Vagina (tissue), 2 donors: Measurements from ENCODE around the gene UBE2F. TPM values are rescaled to one million over a fixed set of nuclear protein-coding genes. Genes with fewer than 3 reads are reported as not detected.
A peak's percentile ranks its signal among the peaks of the same experiment; 100 is the strongest.
"Not testable (repeated sequence)": the region's sequence is repeated elsewhere in the genome, so short reads cannot be mapped to it uniquely, and the experiment has no call there.

Source experiments
- DNase-seq, 2 donors: peaks; one replicate each; pipeline ENCODE4 v3.0.0-alpha.2; 2017; ENCODE audit errors: extremely low spot score in 2 of 2
- H3K27ac ChIP-seq: fragments of 200-600 bp; sonication (generic); one replicate; pipeline ENCODE4 v1.5.1; 2019
- H3K27me3 ChIP-seq: fragments of 200-600 bp; sonication (generic); one replicate; pipeline ENCODE4 v1.5.1; 2019
- H3K36me3 ChIP-seq, 2 donors: fragments of 200-600 bp; sonication (generic); one replicate each; pipeline ENCODE4 v1.5.1; 2017 to 2019
- H3K4me1 ChIP-seq: fragments of 200-600 bp; sonication (generic); one replicate; pipeline ENCODE4 v1.5.1; 2019
- H3K4me3 ChIP-seq, 2 donors: fragments of 200-600 bp; sonication (generic); 1 replicate in 1 of 2; 2 replicates in 1 of 2; pipeline ENCODE4 v1.5.1; 2016 to 2019
- H3K9me3 ChIP-seq: fragments of 200-600 bp; sonication (generic); one replicate; pipeline ENCODE4 v1.5.1; 2019
- POLR2A ChIP-seq, 2 donors: fragments of 450-650 bp; IDR thresholded peaks; one replicate each; pipeline ENCODE4 v1.6.1; 2017; ENCODE audit warnings: antibody characterized with exemption in 2 of 2, mild to moderate bottlenecking in 2 of 2, moderate library complexity in 2 of 2
- POLR2AphosphoS5 ChIP-seq, 2 donors: sonication (generic); formaldehyde crosslinking; IDR thresholded peaks; one replicate each; pipeline ENCODE4 v1.9.0; 2017; ENCODE audit warnings: antibody characterized with exemption in 2 of 2, mild to moderate bottlenecking in 2 of 2, low read depth in 1 of 2; ENCODE audit not compliant: insufficient read depth in 1 of 2
- intact Hi-C: fragments of 100-400 bp; cut with DNase I; formaldehyde crosslinking; loops from one replicate; pipeline ENCODE4 v1.15.1; 2023
- total RNA-seq: library from RNA; depleted of rRNA; stranded (reverse); fragments of >200 nt; gene quantifications from one replicate; pipeline ENCODE4 v1.2.3, GENCODE V29; 2016
- TF ChIP-seq, protein P1 (sequence below), 3 experiments: fragments of 450-650 bp in 2 of 3; fragments of 200-600 bp in 1 of 3; sonication (generic) in 1 of 3; IDR thresholded peaks; one replicate each; pipeline ENCODE4 v1.5.1; 2017 to 2019; ENCODE audit warnings: antibody characterized with exemption in 3 of 3, mild to moderate bottlenecking in 2 of 3, moderate library complexity in 2 of 3

UBE2F gene
- total RNA-seq, 1 donor from 2014 or later = 57.0 TPM

DNA sequence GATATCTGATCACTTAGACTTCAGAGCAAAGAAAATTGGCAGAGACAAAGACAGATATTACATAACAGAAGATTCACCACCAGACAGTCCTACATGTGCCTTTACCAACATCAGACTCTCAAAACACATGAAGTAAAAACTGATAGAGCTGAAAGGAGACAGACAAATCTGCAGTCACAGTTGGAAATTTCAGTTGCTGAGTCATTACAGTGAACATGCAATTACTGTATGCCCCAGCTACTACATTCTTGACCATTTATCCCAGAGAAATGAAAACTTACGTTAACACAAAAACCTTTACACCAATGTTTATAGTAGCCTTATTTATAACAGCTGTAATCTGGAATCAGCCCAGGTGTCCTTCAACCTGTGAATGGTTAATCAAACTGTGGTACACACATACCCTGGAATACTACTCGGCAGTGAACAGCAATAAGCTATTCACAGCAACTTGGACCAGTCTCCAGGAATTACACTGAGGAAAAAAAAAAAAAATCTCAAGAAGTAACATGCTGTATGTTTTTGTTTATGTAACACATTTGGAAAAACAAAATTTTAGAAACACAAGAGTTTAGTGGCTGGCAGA is 86.5 kb downstream of the UBE2F start:
- H3K27ac ChIP-seq = no peak overlapping the region
- H3K9me3 ChIP-seq = no peaks in the 10 kb centered on the region
- H3K4me3 ChIP-seq = no peak overlapping the region
- H3K36me3 ChIP-seq = no peaks in the 10 kb centered on the region
- no peaks in the 10 kb centered on the region for H3K27me3 ChIP-seq
- intact Hi-C loops = no loop called here
- no peaks in the 10 kb centered on the region for H3K4me1 ChIP-seq
- TF ChIP-seq, protein P1, sequence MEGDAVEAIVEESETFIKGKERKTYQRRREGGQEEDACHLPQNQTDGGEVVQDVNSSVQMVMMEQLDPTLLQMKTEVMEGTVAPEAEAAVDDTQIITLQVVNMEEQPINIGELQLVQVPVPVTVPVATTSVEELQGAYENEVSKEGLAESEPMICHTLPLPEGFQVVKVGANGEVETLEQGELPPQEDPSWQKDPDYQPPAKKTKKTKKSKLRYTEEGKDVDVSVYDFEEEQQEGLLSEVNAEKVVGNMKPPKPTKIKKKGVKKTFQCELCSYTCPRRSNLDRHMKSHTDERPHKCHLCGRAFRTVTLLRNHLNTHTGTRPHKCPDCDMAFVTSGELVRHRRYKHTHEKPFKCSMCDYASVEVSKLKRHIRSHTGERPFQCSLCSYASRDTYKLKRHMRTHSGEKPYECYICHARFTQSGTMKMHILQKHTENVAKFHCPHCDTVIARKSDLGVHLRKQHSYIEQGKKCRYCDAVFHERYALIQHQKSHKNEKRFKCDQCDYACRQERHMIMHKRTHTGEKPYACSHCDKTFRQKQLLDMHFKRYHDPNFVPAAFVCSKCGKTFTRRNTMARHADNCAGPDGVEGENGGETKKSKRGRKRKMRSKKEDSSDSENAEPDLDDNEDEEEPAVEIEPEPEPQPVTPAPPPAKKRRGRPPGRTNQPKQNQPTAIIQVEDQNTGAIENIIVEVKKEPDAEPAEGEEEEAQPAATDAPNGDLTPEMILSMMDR (IDR thresholded peaks at IDR 0.05) = no peak
- TF ChIP-seq POLR2AphosphoS5 (IDR thresholded peaks at IDR 0.05; ENCODE audit: insufficient read depth in 1 of 2, low read depth in 1 of 2) (no peak), POLR2A (IDR thresholded peaks at IDR 0.05) (no peak)
- no peak for DNase-seq

DNA sequence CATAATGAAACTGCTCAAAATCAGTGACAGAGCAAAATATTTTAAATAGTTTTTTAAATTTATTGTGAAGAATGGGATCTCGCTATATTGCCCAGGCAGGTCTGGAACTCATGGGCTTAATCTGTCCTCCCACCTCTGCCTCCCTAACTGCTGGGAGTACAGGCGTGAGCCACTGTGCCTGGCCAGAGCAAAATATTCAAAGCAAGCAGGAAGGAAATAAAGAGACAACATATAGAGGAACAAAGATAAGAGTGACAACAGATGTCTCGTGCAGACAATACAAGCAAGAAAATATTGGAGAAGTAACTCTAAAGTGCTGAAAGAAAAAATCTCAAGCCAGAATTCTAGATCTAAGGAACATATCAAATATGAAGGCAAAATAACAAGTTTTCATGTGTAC is 89.0 kb downstream of the UBE2F start:
- Histone ChIP-seq H3K4me3 (no peak overlapping the region), H3K4me1 (peaks cover 9% of the 10 kb centered on the region), H3K27me3 (no peaks in the 10 kb centered on the region), H3K36me3 (no peaks in the 10 kb centered on the region), H3K27ac (no peak overlapping the region), H3K9me3 (no peaks in the 10 kb centered on the region)
- TF ChIP-seq POLR2AphosphoS5 (IDR thresholded peaks at IDR 0.05; ENCODE audit: insufficient read depth in 1 of 2, low read depth in 1 of 2) (no peak), POLR2A (IDR thresholded peaks at IDR 0.05) (no peak)
- TF ChIP-seq, protein P1 (IDR thresholded peaks at IDR 0.05) = no peak
- DNase-seq = no peak
- intact Hi-C loops = no loop called here

DNA sequence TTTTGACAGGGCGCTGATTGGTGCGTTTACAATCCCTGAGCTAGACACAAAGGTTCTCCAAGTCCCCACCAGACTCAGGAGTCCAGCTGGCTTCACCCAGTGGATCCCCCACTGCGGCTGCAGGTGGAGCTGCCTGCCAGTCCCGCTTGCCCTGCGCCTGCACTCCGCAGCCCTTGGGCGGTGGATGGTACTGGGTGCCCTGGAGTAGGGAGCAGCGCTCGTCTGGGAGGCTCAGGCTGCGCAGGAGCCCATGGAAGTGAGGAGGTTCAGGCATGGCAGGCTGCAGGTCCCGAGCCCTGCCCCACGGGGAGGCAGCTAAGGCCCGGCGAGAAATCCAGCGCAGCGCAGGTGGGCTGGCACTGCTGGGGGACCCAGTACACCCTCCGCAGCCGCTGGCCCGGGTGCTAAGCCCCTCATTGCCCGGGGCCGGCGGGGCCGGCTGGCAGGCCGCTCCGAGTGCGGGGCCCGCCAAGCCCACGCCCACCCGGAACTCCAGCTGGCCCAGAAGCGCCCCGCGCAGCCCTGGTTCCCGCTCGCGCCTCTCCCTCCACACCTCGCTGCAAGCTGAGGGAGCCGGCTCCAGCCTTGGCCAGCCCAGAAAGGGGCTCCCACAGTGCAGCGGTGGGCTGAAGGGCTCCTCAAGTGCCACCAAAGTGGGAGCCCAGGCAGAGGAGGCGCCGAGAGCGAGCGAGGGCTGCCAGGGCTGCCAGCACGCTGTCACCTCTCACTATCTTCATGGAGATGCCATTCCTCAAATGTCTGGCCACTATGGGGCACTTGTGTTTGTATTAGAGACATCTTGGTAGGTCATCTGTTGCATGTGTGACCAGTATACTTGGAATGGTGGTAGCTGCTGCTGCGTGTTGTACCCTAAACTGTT is 91.1 kb downstream of the UBE2F start:
- peaks cover 20% of the 10 kb centered on the region for H3K4me1 ChIP-seq
- intact Hi-C loops, H3K9me3 ChIP-seq, H3K4me3 ChIP-seq, H3K36me3 ChIP-seq, H3K27ac ChIP-seq, DNase-seq, H3K27me3 ChIP-seq: not testable (repeated sequence)

DNA sequence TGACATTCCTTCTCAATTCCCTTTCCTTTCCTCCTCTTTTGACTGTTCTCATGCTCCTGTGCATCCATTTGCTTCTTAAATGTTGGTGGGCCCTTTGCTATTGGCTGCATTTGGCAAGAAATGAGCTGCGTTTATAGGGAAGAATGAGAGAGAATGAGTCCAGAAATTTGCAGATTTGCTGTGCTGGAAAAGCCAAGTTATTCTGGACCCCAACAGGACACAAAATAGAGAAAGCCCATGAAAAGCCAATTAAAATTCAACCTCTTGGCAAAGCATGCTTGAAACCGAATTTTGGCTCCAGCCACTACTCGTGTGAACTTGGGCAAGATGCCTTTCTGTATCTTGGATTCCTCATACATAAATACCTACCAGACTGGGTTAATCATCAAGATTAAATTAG is 92.7 kb downstream of the UBE2F start:
- no peak for DNase-seq
- Histone ChIP-seq H3K9me3 (no peaks in the 10 kb centered on the region), H3K4me1 (peaks cover 20% of the 10 kb centered on the region), H3K27ac (no peak overlapping the region), H3K27me3 (no peaks in the 10 kb centered on the region), H3K4me3 (peak overlapping the region; percentile 80 to 84), H3K36me3 (no peaks in the 10 kb centered on the region)
- TF ChIP-seq, protein P1 (IDR thresholded peaks at IDR 0.05) = no peak
- TF ChIP-seq POLR2AphosphoS5 (IDR thresholded peaks at IDR 0.05; ENCODE audit: insufficient read depth in 1 of 2, low read depth in 1 of 2) (no peak), POLR2A (IDR thresholded peaks at IDR 0.05) (no peak)
- intact Hi-C loops = no loop called here

- Histone ChIP-seq H3K4me1 (peaks cover 20% of the 10 kb centered on the region), H3K9me3 (no peaks in the 10 kb centered on the region), H3K27ac (peak overlapping the region; percentile 75), H3K4me3 (peak overlapping the region; percentile 80 to 84), H3K36me3 (no peaks in the 10 kb centered on the region), H3K27me3 (no peaks in the 10 kb centered on the region)
- DNase-seq = no peak
- no peak for TF ChIP-seq POLR2A (IDR thresholded peaks at IDR 0.05)
- TF ChIP-seq, protein P1 (IDR thresholded peaks at IDR 0.05) = no peak
- no peak for TF ChIP-seq POLR2AphosphoS5 (IDR thresholded peaks at IDR 0.05; ENCODE audit: insufficient read depth in 1 of 2, low read depth in 1 of 2)
- intact Hi-C loops = loop anchor here (10.0 kb wide), 1 partner anchor 185 kb away; the partner anchor contains the start of gene HES6
These were observed 93.3 kb downstream of the UBE2F start for GRCh38 chr2:238060096-238060541.
